Suprapubic skin (tissue), 4 donors: ENCODE data around the gene GATA6. TPM values are rescaled to one million over a fixed set of nuclear protein-coding genes. Genes with fewer than 3 reads are reported as not detected.

Source experiments
- DNase-seq, 2 donors: peaks; one replicate each; pipeline ENCODE4 v3.0.0-alpha.2; 2019; ENCODE audit warnings: low spot score in 2 of 2
- H3K27ac ChIP-seq: fragments of 200-600 bp; sonication (generic); one replicate; pipeline ENCODE4 v1.5.1; 2019
- H3K27me3 ChIP-seq: fragments of 200-600 bp; sonication (generic); one replicate; pipeline ENCODE4 v1.5.1; 2019
- H3K36me3 ChIP-seq: fragments of 200-600 bp; sonication (generic); one replicate; pipeline ENCODE4 v1.5.1; 2019
- H3K4me1 ChIP-seq: fragments of 200-600 bp; sonication (generic); one replicate; pipeline ENCODE4 v1.5.1; 2019
- H3K4me3 ChIP-seq: fragments of 200-600 bp; sonication (generic); one replicate; pipeline ENCODE4 v1.5.1; 2019; ENCODE audit warnings: mild to moderate bottlenecking
- H3K9me3 ChIP-seq: fragments of 200-600 bp; sonication (generic); one replicate; pipeline ENCODE4 v1.5.1; 2019
- CTCF ChIP-seq, 2 donors: fragments of 200-600 bp in 1 of 2; fragments of 450-650 bp in 1 of 2; sonication (generic) in 1 of 2; IDR thresholded peaks; one replicate each; pipeline ENCODE4 v1.5.1; 2016 to 2019; ENCODE audit warnings: antibody characterized with exemption in 2 of 2, mild to moderate bottlenecking in 1 of 2, moderate library complexity in 1 of 2
- EP300 ChIP-seq: sonication (generic); formaldehyde crosslinking; IDR thresholded peaks from one replicate; pipeline ENCODE4 v1.6.1; 2017; ENCODE audit warnings: antibody characterized with exemption
- POLR2A ChIP-seq, 2 donors: fragments of 450-650 bp; IDR thresholded peaks; one replicate each; pipeline ENCODE4 v1.6.1; 2017; ENCODE audit warnings: antibody characterized with exemption in 2 of 2, mild to moderate bottlenecking in 2 of 2, moderate library complexity in 2 of 2
- POLR2AphosphoS5 ChIP-seq, 3 donors: sonication (generic); formaldehyde crosslinking; IDR thresholded peaks; one replicate each; pipeline ENCODE4 v1.6.1; 2017; ENCODE audit warnings: antibody characterized with exemption in 3 of 3
- WGBS: methylation state at CpG from one replicate; pipeline ENCODE4 v1.1.5; 2018; 5-methylcytosine and 5-hydroxymethylcytosine counted together
- total RNA-seq, 4 donors: library from RNA; depleted of rRNA; stranded (reverse); fragments of >200 nt; gene quantifications; one replicate each; pipeline ENCODE4 v1.1.0, GENCODE V29; 2016

Gene GATA6
- total RNA-seq, 4 donors from 2014 or later: 2.1 to 3.4 (median 2.6) TPM

DNA sequence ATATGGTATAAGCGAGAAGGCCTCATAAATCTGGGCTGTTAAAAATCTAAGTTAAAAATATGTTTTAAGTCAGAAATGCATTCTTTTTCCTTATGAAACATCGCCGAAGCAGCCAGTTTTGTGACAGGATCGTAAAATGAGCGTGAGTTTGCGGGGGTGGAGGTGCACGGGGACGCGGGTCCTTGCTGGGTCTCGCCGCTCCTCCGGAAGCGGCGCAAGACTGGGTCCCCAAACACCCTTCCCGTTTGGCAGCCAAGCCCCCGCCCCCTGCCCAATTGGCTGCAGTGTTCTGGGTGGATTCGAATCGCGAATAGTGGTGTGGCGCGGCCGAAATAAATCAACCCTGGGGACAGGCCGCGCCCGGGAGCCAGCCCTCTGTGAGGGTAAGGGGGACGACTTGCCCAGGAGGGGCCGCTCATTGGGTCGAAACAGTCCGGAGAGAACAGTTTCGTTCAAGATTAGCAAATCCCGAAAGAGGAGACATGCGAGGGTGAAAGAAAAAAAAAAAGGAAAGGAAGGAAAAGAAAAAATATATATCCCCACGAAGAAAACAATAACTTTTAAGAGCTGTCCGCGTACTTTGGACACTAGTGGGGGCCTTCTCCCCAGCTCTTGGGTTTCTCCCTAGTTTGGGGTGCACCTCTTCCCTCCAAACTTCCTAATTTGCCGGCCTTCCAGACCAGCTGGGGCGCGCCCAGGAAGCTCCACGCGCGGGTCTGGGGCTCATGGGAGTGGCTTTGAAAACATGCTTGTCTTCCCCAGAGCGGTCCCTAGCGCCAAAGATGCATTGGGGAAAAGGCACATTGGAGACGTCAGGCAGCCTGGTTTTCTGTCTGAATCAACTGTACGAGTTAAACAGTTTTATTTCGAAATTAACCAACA, 3.1 kb upstream of the GATA6 start:
- no peaks in the 10 kb centered on the region for H3K36me3 ChIP-seq
- no peak for DNase-seq
- TF ChIP-seq POLR2A (IDR thresholded peaks at IDR 0.05) (no peak), EP300 (no peak), CTCF (IDR thresholded peaks at IDR 0.05) (no peak), POLR2AphosphoS5 (IDR thresholded peaks at IDR 0.05) (no peak)
- H3K4me3 ChIP-seq: no peak overlapping the region
- 17% methylated on average over 44 of the region's 46 CpGs for WGBS
- no peaks in the 10 kb centered on the region for H3K9me3 ChIP-seq
- no peak overlapping the region for H3K27ac ChIP-seq
- H3K27me3 ChIP-seq: peaks cover 100% of the 10 kb centered on the region
- H3K4me1 ChIP-seq: peaks cover 64% of the 10 kb centered on the region

GRCh38 chr18:22167091-22167470, 2.3 kb upstream of the GATA6 start:
- WGBS: 18% methylated on average over 25 of the region's 25 CpGs
- DNase-seq: no peak
- Histone ChIP-seq H3K36me3 (no peaks in the 10 kb centered on the region), H3K4me3 (no peak overlapping the region), H3K9me3 (no peaks in the 10 kb centered on the region), H3K27me3 (peaks cover 100% of the 10 kb centered on the region), H3K4me1 (peaks cover 72% of the 10 kb centered on the region), H3K27ac (no peak overlapping the region)
- no peak for TF ChIP-seq POLR2A (IDR thresholded peaks at IDR 0.05)

GRCh38 chr18:22167471-22168241, 1.7 kb upstream of the GATA6 start:
- no peaks in the 10 kb centered on the region for H3K9me3 ChIP-seq
- H3K27me3 ChIP-seq: peaks cover 100% of the 10 kb centered on the region
- H3K36me3 ChIP-seq: no peaks in the 10 kb centered on the region
- peak overlapping the region; percentile 71 for H3K4me3 ChIP-seq
- no peak overlapping the region for H3K27ac ChIP-seq
- no peak for TF ChIP-seq EP300
- TF ChIP-seq POLR2AphosphoS5 (IDR thresholded peaks at IDR 0.05): peak in 1 of 3 donors; percentile 23
- 11% methylated on average over 34 of the region's 34 CpGs for WGBS
- no peak for DNase-seq
- H3K4me1 ChIP-seq: peaks cover 74% of the 10 kb centered on the region

DNA sequence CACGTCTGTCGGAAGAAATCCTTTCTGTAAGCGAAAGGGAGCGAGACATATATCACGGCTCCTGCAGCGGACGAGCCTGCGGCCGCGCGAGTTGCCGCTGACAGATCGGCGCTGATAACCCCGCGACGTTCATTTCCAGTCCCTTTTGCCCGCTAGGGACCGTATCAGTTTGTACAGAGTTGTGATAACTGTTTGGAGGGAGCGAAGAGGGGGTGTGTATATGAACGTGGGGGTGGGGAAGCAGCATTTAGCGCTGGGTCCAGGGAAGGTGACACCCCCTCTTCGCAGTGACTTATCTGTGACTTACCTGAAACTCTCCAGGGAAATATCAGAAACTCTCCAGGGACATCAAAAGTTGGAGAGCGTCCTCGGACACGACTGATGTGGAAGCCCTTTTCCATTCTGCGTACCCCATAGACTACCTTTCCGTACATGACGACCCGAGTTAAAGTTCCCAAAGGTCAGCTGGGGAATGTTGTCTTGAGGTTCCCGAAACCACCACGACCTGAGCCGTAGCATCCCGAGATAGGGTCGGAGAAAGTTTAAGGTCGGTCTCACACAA, 948 bp upstream of the GATA6 start:
- peak overlapping the region; percentile 71 for H3K4me3 ChIP-seq
- no peak for TF ChIP-seq EP300
- no peak for TF ChIP-seq CTCF (IDR thresholded peaks at IDR 0.05)
- TF ChIP-seq POLR2A (IDR thresholded peaks at IDR 0.05): no peak
- no peak for TF ChIP-seq POLR2AphosphoS5 (IDR thresholded peaks at IDR 0.05)
- no peaks in the 10 kb centered on the region for H3K9me3 ChIP-seq
- no peak for DNase-seq
- 9% methylated on average over 36 of the region's 36 CpGs for WGBS
- H3K27ac ChIP-seq: no peak overlapping the region
- H3K4me1 ChIP-seq: peaks cover 74% of the 10 kb centered on the region
- H3K36me3 ChIP-seq: no peaks in the 10 kb centered on the region
- peaks cover 100% of the 10 kb centered on the region for H3K27me3 ChIP-seq

- Histone ChIP-seq H3K4me1 (peaks cover 69% of the 10 kb centered on the region), H3K4me3 (peak overlapping the region; percentile 71), H3K36me3 (no peaks in the 10 kb centered on the region), H3K27me3 (peaks cover 100% of the 10 kb centered on the region), H3K9me3 (no peaks in the 10 kb centered on the region), H3K27ac (peak overlapping the region; percentile 68)
- TF ChIP-seq CTCF (IDR thresholded peaks at IDR 0.05) (no peak), POLR2AphosphoS5 (IDR thresholded peaks at IDR 0.05) (no peak), EP300 (no peak), POLR2A (IDR thresholded peaks at IDR 0.05) (no peak)
- DNase-seq: no peak
- 0% methylated on average over 34 of the region's 49 CpGs for WGBS
Observed at GRCh38 chr18:22169889-22170420, 566 bp downstream of the GATA6 start.
